Epithelial cell of proximal tubule (primary cell): ENCODE data around the gene BMF. TPM values are rescaled to one million over a fixed set of nuclear protein-coding genes. Genes with fewer than 3 reads are reported as not detected.

ENCODE experiments used
- DNase-seq: peaks from one replicate; pipeline ENCODE4 v3.0.0-alpha.2; 2011; ENCODE audit warnings: low read depth
- H3K4me3 ChIP-seq: 2 replicates; pipeline ENCODE4 v1.5.1; 2011; ENCODE audit warnings: low read depth, mild to moderate bottlenecking, low read length
- CTCF ChIP-seq: conservative IDR thresholded peaks from 2 replicates; pipeline ENCODE4 v1.5.1; 2012; ENCODE audit warnings: low read depth, mild to moderate bottlenecking, low read length
- total RNA-seq: library from RNA; depleted of rRNA; stranded (reverse); fragments of >200 nt; gene quantifications from 2 replicates; pipeline ENCODE4 v1.2.3, GENCODE V29; 2015

The BMF gene
- total RNA-seq, 1 donor from 2014 or later, result 33.1 TPM

- H3K4me3 ChIP-seq, result no peak overlapping the region
- DNase-seq, result no peak
- no peak for TF ChIP-seq CTCF
Measured at GRCh38 chr15:40063563-40064011, 45.1 kb downstream of the BMF start.

- no peak for TF ChIP-seq CTCF
Measured at GRCh38 chr15:40062816-40063562, 45.7 kb downstream of the BMF start.

DNA sequence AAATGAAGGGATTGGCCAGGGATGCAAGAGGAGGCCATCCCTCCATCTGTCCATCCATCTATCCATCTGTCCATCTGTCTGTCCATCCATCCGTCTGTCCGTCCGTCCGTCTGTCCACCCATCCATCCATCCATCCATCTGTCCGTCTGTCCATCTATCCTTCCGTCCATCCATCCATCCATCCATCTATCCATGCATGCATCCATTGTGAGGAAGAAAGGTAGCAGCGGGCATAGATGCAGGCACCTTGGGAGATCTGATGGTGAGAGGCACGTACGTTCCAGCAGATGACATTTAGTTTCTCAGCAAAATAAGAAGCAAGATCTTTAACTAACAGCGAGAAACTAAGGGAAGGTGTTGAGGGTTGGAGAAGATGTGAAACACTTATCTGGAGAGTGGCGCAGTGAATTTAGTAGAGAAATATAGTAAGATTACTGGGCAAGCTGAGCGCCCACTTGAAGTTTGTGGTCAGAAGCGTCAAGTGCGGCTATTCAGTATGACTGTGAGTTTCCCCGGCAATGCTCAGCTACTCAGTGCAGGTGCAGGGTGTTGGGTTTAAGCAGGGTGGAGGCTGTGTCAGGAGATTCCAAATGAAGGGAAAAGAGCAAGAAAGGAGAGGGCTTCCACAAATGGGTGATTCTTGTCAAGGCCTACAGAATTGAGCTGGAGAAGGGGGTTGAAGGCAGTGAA, 47.3 kb downstream of the BMF start:
- no peak for DNase-seq
- TF ChIP-seq CTCF, result no peak
- no peak overlapping the region for H3K4me3 ChIP-seq

More at GRCh38 chr15:40062816-40063562, 45.7 kb downstream of the BMF start:
- DNase-seq, result no peak
- no peak overlapping the region for H3K4me3 ChIP-seq

DNA sequence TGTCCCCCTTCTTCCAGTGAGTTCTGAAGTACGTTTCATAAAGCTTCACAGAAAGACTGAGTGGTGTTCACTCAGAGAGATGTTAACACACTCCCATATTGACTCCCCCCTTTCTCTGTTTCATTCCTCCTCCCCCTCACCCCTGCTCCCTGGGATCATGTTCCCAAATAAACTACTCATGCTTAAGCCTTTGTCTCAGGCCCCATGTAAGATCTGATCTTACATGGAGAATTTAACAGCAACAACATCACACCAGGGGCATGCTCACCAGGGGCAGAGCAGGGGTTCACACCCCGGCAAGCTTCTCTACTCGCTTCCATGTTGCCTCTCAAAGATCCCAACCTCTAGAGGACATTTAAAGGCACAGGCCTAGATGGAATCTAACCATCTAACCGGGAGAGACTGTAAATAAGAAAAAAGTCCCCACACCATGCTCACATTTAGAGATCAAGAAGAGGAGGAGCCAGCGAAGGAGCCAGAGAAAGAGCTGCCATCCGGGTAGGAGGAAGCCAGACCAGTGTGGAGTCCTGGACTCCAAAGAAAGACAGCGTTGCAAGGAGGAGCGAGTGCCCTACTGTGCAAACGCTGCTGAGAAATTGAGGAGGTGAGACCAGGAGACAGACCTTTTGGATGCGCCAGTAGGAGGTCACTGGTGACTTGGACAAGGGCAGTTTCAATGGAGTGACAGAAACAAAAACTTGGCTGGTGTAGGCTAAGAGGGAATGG, 48.3 kb downstream of the BMF start:
- no peak for DNase-seq
- no peak for TF ChIP-seq CTCF

GRCh38 chr15:40059821-40060220, 48.9 kb downstream of the BMF start:
- TF ChIP-seq CTCF, result no peak

More for the DNA sequence above, 48.3 kb downstream of the BMF start:
- H3K4me3 ChIP-seq, result no peak overlapping the region

GRCh38 chr15:40058476-40059140, 50.1 kb downstream of the BMF start:
- no peak for TF ChIP-seq CTCF
- no peak overlapping the region for H3K4me3 ChIP-seq
- no peak for DNase-seq

More at GRCh38 chr15:40059821-40060220, 48.9 kb downstream of the BMF start:
- H3K4me3 ChIP-seq, result no peak overlapping the region
- DNase-seq, result no peak
